Right kidney (tissue), 1 donor: Measurements from ENCODE around the gene LRRC4C.

Experiments
- DNase-seq: peaks from one replicate; pipeline ENCODE4 v3.0.0-alpha.2; 2016

Gene LRRC4C

GRCh38 chr11:41328324-41328723 lies 131.1 kb downstream of the LRRC4C start:
- no peak for DNase-seq

GRCh38 chr11:41323446-41323845 lies 136.0 kb downstream of the LRRC4C start:
- no peak for DNase-seq

- no peak for DNase-seq
These were observed 138.8 kb downstream of the LRRC4C start for GRCh38 chr11:41320653-41321052.

- DNase-seq, result no peak
These were observed 139.2 kb downstream of the LRRC4C start for GRCh38 chr11:41320238-41320637.

- no peak for DNase-seq
These were observed 140.0 kb downstream of the LRRC4C start for GRCh38 chr11:41319434-41319833.

- DNase-seq, result no peak
These were observed 142.7 kb downstream of the LRRC4C start for GRCh38 chr11:41316751-41317150.

- DNase-seq, result no peak
These were observed 146.2 kb downstream of the LRRC4C start for GRCh38 chr11:41313226-41313625.

GRCh38 chr11:41309716-41310115 lies 149.7 kb downstream of the LRRC4C start:
- DNase-seq, result no peak

- DNase-seq, result no peak
These were observed 150.3 kb downstream of the LRRC4C start for GRCh38 chr11:41309111-41309522.

GRCh38 chr11:41308286-41308685 lies 151.2 kb downstream of the LRRC4C start:
- DNase-seq, result no peak

- DNase-seq, result no peak
These were observed 152.0 kb downstream of the LRRC4C start for GRCh38 chr11:41307296-41308080.

- DNase-seq, result no peak
These were observed 153.0 kb downstream of the LRRC4C start for GRCh38 chr11:41306431-41306830.

GRCh38 chr11:41301023-41301422 lies 158.4 kb downstream of the LRRC4C start:
- no peak for DNase-seq

- DNase-seq, result no peak
These were observed 170.0 kb downstream of the LRRC4C start for GRCh38 chr11:41289408-41289807.

GRCh38 chr11:41286751-41287150 lies 172.7 kb downstream of the LRRC4C start:
- DNase-seq, result no peak

- DNase-seq, result no peak
These were observed 175.1 kb downstream of the LRRC4C start for GRCh38 chr11:41284354-41284753.

GRCh38 chr11:41283191-41283930 lies 176.1 kb downstream of the LRRC4C start:
- no peak for DNase-seq

- DNase-seq, result no peak
These were observed 177.1 kb downstream of the LRRC4C start for GRCh38 chr11:41282395-41282794.

GRCh38 chr11:41281131-41281742 lies 178.2 kb downstream of the LRRC4C start:
- DNase-seq, result no peak

- no peak for DNase-seq
These were observed 184.6 kb downstream of the LRRC4C start for GRCh38 chr11:41274831-41275230.

GRCh38 chr11:41273908-41274307 lies 185.5 kb downstream of the LRRC4C start:
- no peak for DNase-seq

- DNase-seq, result no peak
These were observed 192.0 kb downstream of the LRRC4C start for GRCh38 chr11:41267451-41267850.

- DNase-seq, result no peak
These were observed 203.4 kb downstream of the LRRC4C start for GRCh38 chr11:41256041-41256440.
